Tibial nerve (tissue), 4 donors: ENCODE data around the gene PDCD1. TPM values are rescaled to one million over a fixed set of nuclear protein-coding genes. Genes with fewer than 3 reads are reported as not detected.
"Not testable (repeated sequence)": the region's sequence is repeated elsewhere in the genome, so short reads cannot be mapped to it uniquely, and the experiment has no call there.

Experiments used
- DNase-seq, 2 donors: peaks; one replicate each; pipeline ENCODE4 v3.0.0-alpha.2; 2019; ENCODE audit warnings: low spot score in 2 of 2
- H3K27ac ChIP-seq, 4 donors: fragments of 200-600 bp; sonication (generic) in 3 of 4; one replicate each; pipeline ENCODE4 v1.5.1; 2017 to 2019; ENCODE audit warnings: mild to moderate bottlenecking in 1 of 4
- H3K27me3 ChIP-seq, 2 donors: fragments of 200-600 bp; sonication (generic) in 1 of 2; one replicate each; pipeline versions ENCODE4 v1.5.1 to v1.6.0; 2017 to 2019
- H3K36me3 ChIP-seq, 3 donors: fragments of 200-600 bp; sonication (generic); one replicate each; pipeline ENCODE4 v1.5.1; 2018 to 2019
- H3K4me1 ChIP-seq, 4 donors: fragments of 200-600 bp; sonication (generic) in 3 of 4; one replicate each; pipeline ENCODE4 v1.5.1; 2017 to 2019
- H3K4me3 ChIP-seq, 4 donors: fragments of 200-600 bp; sonication (generic) in 3 of 4; one replicate each; pipeline ENCODE4 v1.5.1; 2017 to 2019; ENCODE audit warnings: mild to moderate bottlenecking in 1 of 4, moderate library complexity in 1 of 4
- H3K9me3 ChIP-seq, 4 donors: fragments of 200-600 bp; sonication (generic) in 3 of 4; one replicate each; pipeline ENCODE4 v1.5.1; 2017 to 2019
- EP300 ChIP-seq, 2 donors: sonication (generic); formaldehyde crosslinking; IDR thresholded peaks; one replicate each; pipeline ENCODE4 v1.6.1; 2017; ENCODE audit warnings: antibody characterized with exemption in 2 of 2, mild to moderate bottlenecking in 1 of 2
- POLR2A ChIP-seq, 2 donors: fragments of 450-650 bp; IDR thresholded peaks; one replicate each; pipeline ENCODE4 v1.6.1; 2017; ENCODE audit warnings: antibody characterized with exemption in 2 of 2, mild to moderate bottlenecking in 2 of 2, moderate library complexity in 2 of 2
- WGBS, 2 donors: methylation state at CpG; one replicate each; pipeline ENCODE4 v1.1.5; 2018; 5-methylcytosine and 5-hydroxymethylcytosine counted together
- total RNA-seq, 4 donors: library from RNA; depleted of rRNA; stranded (reverse); fragments of >200 nt; gene quantifications; one replicate each; pipeline ENCODE4 v1.1.0, GENCODE V29; 2016
- TF ChIP-seq, protein P1 (sequence below), 5 experiments: fragments of 200-600 bp in 3 of 5; fragments of 450-650 bp in 2 of 5; sonication (generic) in 3 of 5; IDR thresholded peaks; one replicate each; pipeline ENCODE4 v1.5.1; 2016 to 2019; ENCODE audit warnings: antibody characterized with exemption in 5 of 5, mild to moderate bottlenecking in 3 of 5, moderate library complexity in 2 of 5

Gene PDCD1
- total RNA-seq, 4 donors from 2014 or later = 0.22 to 0.60 (median 0.42) TPM; not detected in 1

DNA sequence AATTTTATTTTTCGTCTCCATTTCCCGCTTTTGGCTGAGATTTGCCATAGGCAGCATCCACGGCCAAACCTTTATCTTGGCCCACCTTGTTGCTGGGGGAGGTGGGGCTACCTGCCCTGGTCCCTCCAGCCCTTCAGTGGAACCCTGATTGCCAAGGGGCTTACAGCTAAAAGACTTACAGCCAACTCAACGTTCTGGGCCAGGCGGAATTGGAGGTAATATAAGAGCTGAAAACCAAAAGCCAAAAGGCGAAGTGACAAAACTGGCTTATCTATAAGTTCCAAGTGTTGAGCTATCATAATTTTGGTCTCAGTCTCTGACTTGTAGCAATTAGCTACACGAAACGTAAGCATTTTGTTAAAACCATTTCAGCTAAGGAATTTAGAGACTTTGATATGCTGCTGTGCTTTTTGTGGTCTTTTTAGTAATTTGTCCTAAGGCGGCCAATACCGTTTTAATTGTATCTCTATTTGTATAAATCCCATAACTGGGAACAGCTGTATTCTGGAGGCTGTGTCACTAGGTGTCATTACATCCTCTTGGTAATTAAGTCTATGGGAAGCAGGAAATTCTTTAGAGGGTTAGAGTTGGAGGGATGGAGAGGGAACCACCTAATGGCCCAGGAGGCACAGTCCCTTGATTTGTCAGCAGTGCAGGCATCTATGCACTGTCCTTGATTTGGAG, 24.0 kb downstream of the PDCD1 start:
- TF ChIP-seq POLR2A (IDR thresholded peaks at IDR 0.05) = no peak
- no peak for TF ChIP-seq EP300 (IDR thresholded peaks at IDR 0.05)
- TF ChIP-seq, protein P1, sequence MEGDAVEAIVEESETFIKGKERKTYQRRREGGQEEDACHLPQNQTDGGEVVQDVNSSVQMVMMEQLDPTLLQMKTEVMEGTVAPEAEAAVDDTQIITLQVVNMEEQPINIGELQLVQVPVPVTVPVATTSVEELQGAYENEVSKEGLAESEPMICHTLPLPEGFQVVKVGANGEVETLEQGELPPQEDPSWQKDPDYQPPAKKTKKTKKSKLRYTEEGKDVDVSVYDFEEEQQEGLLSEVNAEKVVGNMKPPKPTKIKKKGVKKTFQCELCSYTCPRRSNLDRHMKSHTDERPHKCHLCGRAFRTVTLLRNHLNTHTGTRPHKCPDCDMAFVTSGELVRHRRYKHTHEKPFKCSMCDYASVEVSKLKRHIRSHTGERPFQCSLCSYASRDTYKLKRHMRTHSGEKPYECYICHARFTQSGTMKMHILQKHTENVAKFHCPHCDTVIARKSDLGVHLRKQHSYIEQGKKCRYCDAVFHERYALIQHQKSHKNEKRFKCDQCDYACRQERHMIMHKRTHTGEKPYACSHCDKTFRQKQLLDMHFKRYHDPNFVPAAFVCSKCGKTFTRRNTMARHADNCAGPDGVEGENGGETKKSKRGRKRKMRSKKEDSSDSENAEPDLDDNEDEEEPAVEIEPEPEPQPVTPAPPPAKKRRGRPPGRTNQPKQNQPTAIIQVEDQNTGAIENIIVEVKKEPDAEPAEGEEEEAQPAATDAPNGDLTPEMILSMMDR (IDR thresholded peaks at IDR 0.05) = no peak
- H3K4me1 ChIP-seq = peaks cover 0 to 6% (median 0%) of the 10 kb centered on the region in 4 donors
- DNase-seq = peak in 1 of 2 donors; percentile 1
- no peak overlapping the region for H3K27ac ChIP-seq
- WGBS, 2 donors = 91 to 92% methylated on average over 10 of the region's 10 CpGs
- H3K27me3 ChIP-seq = peaks cover 0 to 10% of the 10 kb centered on the region in 2 donors
- H3K9me3 ChIP-seq = peaks cover 0 to 2% (median 0%) of the 10 kb centered on the region in 4 donors
- no peak overlapping the region for H3K4me3 ChIP-seq
- H3K36me3 ChIP-seq = no peaks in the 10 kb centered on the region

DNA sequence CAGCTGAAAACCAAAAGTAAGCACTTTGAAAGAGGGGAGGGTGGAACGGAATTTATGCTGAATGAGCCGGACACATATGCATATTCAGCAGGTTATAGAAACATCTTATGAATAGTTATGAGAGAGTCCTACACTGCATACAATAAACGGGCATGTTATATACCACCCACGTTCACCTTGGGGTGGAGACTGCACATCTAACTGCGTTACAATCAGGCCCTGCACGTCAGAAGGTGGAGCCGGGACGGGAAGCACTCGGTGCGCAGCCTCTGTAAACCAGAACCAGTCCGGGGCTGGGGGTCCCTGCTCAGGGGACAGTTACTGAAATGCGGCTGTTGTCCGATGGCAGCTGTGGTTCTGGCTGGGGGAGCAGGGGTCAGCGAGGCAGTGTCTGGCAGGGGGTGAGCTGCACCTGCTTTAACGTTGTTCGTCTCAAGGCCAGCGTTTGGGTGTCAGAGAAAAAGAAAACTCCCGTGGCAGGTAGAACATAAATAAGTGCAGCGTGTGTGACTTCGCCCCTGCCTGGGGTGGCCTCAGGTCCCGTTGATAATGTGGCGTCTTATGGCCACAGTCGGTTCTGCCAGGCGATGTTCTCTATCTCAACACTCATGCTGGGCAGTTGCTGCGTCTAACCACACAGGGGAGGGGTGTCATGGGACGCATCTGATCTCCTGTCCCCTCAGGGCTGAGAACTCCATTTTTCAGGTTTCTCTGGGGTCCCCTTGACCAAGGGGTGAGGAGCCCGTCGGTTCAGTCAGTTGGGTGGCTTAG, 24.8 kb downstream of the PDCD1 start:
- not testable (repeated sequence) for DNase-seq, H3K4me1 ChIP-seq, H3K36me3 ChIP-seq, H3K27ac ChIP-seq, H3K4me3 ChIP-seq, H3K9me3 ChIP-seq, H3K27me3 ChIP-seq
- 81 to 83% methylated on average over 27 to 28 of the region's 28 CpGs for WGBS, 2 donors

DNA sequence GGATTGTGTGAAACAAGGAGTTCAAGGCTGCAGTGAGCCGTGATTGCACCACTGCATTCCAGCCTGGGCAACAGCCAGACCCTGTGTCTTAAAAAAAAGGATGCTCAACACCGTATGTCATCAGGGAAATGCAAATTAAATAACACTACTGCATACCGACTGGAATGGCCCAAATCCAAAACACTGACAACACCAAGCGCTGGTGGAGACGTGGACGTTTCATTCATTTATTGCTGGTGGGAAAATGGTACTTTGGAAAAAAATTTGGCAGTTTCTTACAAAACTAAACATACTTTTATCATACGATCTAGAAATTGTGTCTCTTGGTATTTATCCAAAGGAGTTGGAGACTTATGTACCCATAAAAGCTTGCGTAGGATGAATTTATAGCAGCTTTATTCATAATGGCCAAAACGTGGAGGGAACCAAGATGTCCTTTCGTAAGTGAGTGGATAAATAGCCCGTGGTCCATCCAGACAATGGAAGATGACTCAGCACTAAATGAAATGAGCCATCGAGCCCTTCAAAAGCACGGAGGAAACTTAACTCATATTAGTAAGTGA, 25.5 kb downstream of the PDCD1 start:
- 26 to 35% methylated on average over 13 of the region's 13 CpGs for WGBS, 2 donors
- DNase-seq = no peak
- Histone ChIP-seq H3K27me3 (peaks cover 0 to 10% of the 10 kb centered on the region in 2 donors), H3K27ac (no peak overlapping the region), H3K36me3 (no peaks in the 10 kb centered on the region), H3K9me3 (peaks cover 0 to 2% (median under 1%) of the 10 kb centered on the region in 4 donors), H3K4me3 (no peak overlapping the region), H3K4me1 (peaks cover 0 to 6% (median 0%) of the 10 kb centered on the region in 4 donors)
- TF ChIP-seq, protein P1 (IDR thresholded peaks at IDR 0.05) = no peak
- TF ChIP-seq EP300 (IDR thresholded peaks at IDR 0.05) (no peak), POLR2A (IDR thresholded peaks at IDR 0.05) (no peak)

DNA sequence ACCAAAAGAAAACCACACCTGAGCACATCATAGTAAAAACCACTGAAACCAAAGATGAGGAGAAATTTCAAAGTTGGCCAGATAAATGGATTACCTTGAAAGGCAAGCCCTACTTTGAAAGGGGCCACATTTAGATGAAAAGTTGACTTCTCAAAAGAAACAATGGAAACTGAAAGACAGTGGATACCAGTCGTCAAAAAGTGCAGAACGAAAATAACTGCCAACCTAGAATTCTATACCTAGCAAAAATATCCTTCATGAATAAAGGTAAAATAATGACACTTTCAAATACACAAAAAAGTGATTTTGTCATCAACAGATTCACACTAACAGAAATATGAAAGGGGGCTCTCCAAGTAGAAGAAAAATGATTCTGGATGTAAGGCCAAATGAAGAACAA, 31.3 kb downstream of the PDCD1 start:
- Histone ChIP-seq H3K4me3 (no peak overlapping the region), H3K9me3 (peaks cover 0 to 28% (median 1%) of the 10 kb centered on the region in 4 donors), H3K27ac (no peak overlapping the region), H3K27me3 (peaks cover 0 to 6% of the 10 kb centered on the region in 2 donors), H3K36me3 (no peaks in the 10 kb centered on the region), H3K4me1 (no peaks in the 10 kb centered on the region)
- no peak for DNase-seq
- WGBS, 2 donors = 81 to 82% methylated on average over 2 of the region's 2 CpGs
- TF ChIP-seq, protein P1 (IDR thresholded peaks at IDR 0.05) = no peak
- TF ChIP-seq POLR2A (IDR thresholded peaks at IDR 0.05) = no peak
- no peak for TF ChIP-seq EP300 (IDR thresholded peaks at IDR 0.05)

DNA sequence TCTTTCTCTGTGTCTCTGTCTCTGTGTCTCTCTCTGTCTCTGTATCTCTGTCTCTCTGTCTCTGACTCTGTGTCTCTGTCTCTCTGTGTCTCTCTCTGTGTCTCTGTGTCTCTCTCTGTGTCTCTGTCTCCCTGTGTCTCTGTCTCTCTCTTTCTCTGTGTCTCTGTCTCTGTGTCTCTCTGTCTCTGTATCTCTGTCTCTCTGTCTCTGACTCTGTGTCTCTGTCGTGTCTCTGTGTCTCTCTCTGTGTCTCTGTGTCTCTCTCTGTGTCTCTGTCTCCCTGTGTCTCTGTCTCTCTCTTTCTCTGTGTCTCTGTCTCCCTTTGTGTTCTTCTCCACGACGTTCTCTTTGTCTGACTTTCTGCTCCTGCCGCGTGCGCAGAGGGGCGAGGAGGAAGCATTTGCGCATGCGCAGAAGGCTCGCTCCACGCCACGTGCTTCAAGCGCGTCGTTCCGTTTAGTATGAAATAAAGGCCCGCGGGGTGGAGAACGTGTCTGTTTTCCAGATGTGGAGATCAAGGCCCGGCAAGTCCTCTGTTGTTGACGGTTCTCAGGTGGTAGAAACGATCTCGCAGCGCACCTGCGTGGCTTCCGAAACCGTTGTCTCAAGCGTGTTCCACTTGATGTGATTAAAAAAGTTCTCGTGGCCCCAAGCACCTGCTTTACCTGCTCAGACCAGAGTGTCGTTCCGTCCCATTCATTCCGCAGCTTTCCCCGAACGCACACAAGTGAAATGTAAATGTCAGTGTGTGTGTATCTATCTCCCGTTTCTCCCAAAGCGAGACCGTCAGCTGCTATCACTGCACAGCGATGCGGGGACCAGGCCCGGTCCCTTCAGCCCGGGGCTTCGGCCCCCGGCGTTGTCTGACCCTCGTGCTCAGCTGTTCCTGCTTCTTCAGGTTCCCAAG, 34.9 kb downstream of the PDCD1 start:
- peaks cover 0 to 14% of the 10 kb centered on the region in 2 donors for H3K27me3 ChIP-seq
- H3K9me3 ChIP-seq = peaks cover 0 to 28% (median 0%) of the 10 kb centered on the region in 4 donors
- 86 to 89% methylated on average over 45 of the region's 45 CpGs for WGBS, 2 donors
- not testable (repeated sequence) for H3K4me1 ChIP-seq, H3K4me3 ChIP-seq, H3K36me3 ChIP-seq, DNase-seq, H3K27ac ChIP-seq
